GM12801 (cell line): ENCODE data around the gene CACNA2D4.

ENCODE experiments used
- TF ChIP-seq, protein P1 (sequence below): IDR thresholded peaks from one replicate; pipeline ENCODE4 v1.5.1; 2011; ENCODE audit warnings: control low read depth; ENCODE audit not compliant: insufficient read length; ENCODE audit errors: extremely low read depth

Gene CACNA2D4

DNA sequence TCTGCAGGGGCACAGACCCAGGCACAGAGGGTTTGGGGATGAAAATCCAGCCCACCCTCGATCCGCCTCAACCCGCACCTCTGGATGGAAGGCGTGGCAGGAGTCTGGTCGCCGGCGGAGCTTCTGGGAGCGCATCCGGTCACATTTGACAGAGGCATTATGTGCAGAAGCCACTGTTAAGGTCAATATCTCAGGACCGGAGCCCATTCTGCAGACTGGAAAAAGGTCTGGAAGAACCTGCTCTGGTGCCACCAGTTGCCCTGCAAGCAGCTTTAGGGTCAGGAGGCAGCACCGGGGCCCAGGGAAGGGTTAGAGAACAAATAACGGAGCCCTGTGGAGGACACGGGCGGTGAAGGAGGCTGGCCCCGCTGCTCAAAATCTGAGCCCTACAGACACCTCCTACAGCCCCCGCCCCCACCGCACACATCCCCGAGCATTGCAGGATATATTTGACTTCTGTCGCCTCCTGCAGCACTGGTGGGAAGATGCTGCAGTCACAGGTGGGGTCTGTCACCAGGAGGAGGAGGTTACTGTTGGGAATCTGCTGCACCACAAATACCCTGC is 123.1 kb downstream of the CACNA2D4 start:
- TF ChIP-seq, protein P1, sequence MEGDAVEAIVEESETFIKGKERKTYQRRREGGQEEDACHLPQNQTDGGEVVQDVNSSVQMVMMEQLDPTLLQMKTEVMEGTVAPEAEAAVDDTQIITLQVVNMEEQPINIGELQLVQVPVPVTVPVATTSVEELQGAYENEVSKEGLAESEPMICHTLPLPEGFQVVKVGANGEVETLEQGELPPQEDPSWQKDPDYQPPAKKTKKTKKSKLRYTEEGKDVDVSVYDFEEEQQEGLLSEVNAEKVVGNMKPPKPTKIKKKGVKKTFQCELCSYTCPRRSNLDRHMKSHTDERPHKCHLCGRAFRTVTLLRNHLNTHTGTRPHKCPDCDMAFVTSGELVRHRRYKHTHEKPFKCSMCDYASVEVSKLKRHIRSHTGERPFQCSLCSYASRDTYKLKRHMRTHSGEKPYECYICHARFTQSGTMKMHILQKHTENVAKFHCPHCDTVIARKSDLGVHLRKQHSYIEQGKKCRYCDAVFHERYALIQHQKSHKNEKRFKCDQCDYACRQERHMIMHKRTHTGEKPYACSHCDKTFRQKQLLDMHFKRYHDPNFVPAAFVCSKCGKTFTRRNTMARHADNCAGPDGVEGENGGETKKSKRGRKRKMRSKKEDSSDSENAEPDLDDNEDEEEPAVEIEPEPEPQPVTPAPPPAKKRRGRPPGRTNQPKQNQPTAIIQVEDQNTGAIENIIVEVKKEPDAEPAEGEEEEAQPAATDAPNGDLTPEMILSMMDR, result no peak

DNA sequence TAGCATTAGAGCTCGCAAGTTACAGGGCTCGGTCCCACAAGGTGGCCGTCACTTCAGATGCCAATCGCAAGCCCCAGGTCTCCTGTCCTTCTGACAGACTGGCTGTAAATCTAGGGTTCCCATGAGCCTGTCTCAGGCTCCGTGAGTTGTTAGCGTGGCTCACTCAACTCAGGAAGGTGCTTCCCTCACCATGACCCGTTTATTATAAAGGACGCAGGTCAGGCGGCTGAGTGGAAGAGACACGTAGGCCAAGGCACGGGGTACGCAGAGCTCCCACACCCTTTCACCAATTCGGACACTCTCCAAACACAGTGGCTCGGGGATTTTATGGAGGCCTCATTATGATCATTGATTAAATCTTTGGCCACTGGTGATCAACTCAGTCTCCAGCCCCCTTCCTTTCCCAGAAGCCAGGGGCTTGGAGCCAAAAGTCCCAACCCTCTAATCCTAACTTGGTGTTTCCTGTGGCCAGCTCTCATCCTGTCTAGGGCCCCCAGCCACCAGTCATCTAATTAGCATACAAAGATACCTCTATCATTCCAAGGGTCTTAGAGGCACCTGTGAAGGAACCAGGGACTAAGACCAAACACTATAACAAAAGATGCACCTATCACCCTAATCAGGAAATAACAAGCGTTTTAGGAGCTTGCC is 123.9 kb downstream of the CACNA2D4 start:
- TF ChIP-seq, protein P1, result no peak

DNA sequence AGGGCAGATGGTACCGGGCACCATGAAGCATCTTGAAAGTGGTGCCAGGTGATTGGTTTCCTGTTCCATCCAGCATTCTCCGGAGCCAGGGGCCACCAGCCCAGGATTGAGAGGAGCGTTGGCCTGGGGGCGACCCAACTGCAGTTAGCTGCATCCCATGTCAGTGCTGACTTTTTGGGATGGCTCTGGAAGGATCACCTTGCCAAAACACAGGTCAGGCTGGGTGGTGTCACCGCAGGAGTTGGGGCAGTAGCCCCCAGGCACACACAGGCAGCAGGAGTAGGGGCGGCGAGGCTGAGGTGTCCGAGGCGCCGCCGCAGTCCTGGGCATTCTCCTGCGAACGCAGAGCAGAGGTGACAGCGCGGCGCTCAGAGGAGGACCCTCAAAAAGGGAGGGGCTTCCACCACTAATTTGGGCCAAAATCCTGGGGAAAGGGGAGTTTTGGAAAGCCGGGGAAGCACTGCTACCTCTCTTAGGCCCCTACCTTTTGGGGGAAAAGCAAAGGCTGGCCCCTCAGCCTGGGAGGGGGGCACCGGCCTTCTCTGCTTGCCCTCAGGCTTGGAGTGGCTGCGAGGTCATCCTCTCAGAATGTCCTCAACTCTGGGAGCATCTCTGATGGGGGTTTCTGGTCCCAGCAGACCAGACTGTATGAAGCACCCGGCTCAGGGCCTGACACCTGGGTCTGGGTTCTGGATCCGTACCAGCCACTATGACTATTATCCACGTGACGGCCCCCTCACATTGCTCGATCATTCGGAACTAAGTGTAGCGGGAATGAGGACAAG is 124.8 kb downstream of the CACNA2D4 start:
- TF ChIP-seq, protein P1, result no peak

DNA sequence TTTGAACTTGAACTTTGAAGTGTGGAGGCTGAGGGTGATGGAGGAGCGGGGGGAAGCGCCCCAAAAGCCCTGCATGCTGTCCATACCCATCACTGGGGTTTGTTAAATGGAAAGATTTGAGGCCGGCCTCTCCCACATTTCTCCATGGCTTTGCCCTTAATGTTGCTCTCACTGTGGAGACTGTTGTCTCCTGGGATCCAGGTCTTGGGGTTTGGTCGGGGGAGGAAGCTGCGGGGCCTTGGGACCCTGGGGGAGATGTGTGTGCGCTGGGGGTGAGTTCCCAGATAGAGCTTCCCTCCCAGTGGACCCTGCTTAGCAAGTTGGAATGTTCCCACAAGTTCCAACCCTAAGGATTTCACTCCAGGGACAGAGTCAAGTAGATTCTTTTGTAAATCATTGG is 126.0 kb downstream of the CACNA2D4 start:
- TF ChIP-seq, protein P1, result no peak

DNA sequence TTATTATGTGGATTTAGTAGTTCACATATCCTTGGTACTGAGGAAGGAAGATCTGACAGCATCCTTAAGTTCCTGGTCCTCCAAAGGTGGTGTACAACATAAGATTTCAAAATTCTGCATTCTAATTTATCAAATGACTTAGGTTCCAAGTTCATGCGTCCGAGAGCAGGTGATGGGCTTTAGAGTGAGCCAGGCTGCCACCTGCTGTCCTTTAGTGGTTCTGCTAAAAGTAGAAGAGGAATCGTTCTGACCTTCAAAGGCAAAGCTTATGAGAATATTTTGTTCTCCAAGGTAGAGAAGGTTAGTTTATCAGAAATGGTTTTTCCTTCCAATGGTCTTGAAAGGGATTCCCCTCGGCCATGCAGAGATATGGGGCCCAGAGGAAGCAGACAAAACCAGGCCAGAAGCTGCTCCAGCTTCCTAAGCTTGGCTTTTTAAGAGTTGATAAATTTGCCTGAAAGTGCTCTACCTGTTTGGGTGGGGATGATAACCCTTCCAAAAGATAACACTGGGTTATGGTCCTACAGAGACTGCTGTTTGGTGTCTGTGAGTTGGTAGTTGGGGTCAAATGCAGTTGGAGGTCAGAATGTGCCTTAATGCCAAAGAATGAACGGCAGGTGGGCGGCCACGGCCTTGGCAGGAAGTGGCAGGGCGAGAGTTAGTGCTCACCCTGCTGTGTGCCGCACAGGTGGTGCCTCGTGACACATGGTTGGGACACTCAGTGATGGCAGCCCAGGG is 127.2 kb downstream of the CACNA2D4 start:
- TF ChIP-seq, protein P1, result no peak

DNA sequence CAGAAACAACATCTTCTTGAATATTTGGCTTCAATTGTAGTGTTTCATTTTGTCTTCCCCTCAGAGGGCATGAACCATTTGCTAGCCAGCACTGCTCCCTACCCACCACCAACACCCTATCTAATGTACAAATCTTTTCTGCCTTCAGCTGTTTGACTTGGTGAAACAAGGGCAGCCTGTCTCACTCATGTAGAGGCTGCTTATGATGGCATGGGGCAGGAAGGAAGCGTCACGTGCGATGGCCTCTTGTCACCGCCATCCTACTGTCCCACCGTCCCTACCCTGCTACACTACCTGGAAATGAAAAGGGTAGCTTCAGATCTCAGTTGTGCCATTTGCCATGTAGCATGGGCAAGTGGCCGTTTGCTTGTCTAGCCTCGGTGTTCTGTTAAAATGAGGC is 128.0 kb downstream of the CACNA2D4 start:
- TF ChIP-seq, protein P1, result no peak

DNA sequence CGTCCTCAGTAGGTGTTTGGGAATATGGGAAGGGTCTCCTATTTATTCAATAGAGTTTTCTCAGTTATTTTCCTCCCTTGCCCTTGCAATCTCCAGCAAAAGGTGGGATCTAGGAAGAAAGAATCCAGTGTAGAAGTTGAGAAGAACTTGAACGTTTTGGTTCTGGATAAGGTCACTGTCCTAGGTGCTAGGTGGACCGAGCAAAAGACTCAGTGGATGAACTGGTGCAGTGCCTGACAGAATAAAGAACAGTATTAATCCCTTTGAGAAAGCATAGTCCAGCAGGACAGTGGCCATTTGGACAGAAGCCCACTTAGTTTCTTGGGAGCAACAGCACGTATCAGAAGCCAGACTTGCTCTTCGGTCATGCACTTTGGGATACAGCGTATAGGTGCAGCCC is 130.7 kb downstream of the CACNA2D4 start:
- TF ChIP-seq, protein P1, result no peak
